Esophagus squamous epithelium (tissue), 4 donors: ENCODE data around the gene PRKAA1.

Experiments used
- CTCF ChIP-seq, 6 experiments: fragments of 450-650 bp in 4 of 6; fragments of 200-600 bp in 2 of 6; sonication (generic) in 2 of 6; IDR thresholded peaks; one replicate each; pipeline ENCODE4 v1.5.1; 2016 to 2019; ENCODE audit warnings: antibody characterized with exemption in 6 of 6, mild to moderate bottlenecking in 4 of 6, moderate library complexity in 4 of 6
- POLR2A ChIP-seq, 4 donors: fragments of 450-650 bp; IDR thresholded peaks; one replicate each; pipeline ENCODE4 v1.6.1; 2017; ENCODE audit warnings: antibody characterized with exemption in 4 of 4, mild to moderate bottlenecking in 4 of 4, moderate library complexity in 3 of 4

GRCh38 chr5:40775085-40775845 lies 22.9 kb downstream of the PRKAA1 start:
- TF ChIP-seq CTCF (IDR thresholded peaks at IDR 0.05): no peak
- no peak for TF ChIP-seq POLR2A (IDR thresholded peaks at IDR 0.05)
